Neuron (in vitro differentiated cells): ENCODE results near the gene RGS7BP.

Experiments
- H2AFZ ChIP-seq: one replicate; pipeline ENCODE4 v1.6.1; 2013; ENCODE audit warnings: low read depth, mild to moderate bottlenecking, inconsistent platforms, low read length, moderate library complexity
- H3K27me3 ChIP-seq: one replicate; pipeline ENCODE4 v1.6.1; 2013; ENCODE audit warnings: low read length; ENCODE audit not compliant: insufficient read depth
- H3K36me3 ChIP-seq: one replicate; pipeline ENCODE4 v1.6.1; 2013; ENCODE audit warnings: low read length; ENCODE audit not compliant: insufficient read depth
- H3K4me1 ChIP-seq: one replicate; pipeline ENCODE4 v1.6.1; 2013; ENCODE audit warnings: low read length; ENCODE audit not compliant: insufficient read depth
- H3K4me3 ChIP-seq: 2 replicates; pipeline ENCODE4 v1.5.1; 2013; ENCODE audit warnings: mild to moderate bottlenecking, low read length, moderate library complexity
- H3K9me3 ChIP-seq: one replicate; pipeline ENCODE4 v1.6.1; 2013; ENCODE audit warnings: low read length

RGS7BP gene

DNA sequence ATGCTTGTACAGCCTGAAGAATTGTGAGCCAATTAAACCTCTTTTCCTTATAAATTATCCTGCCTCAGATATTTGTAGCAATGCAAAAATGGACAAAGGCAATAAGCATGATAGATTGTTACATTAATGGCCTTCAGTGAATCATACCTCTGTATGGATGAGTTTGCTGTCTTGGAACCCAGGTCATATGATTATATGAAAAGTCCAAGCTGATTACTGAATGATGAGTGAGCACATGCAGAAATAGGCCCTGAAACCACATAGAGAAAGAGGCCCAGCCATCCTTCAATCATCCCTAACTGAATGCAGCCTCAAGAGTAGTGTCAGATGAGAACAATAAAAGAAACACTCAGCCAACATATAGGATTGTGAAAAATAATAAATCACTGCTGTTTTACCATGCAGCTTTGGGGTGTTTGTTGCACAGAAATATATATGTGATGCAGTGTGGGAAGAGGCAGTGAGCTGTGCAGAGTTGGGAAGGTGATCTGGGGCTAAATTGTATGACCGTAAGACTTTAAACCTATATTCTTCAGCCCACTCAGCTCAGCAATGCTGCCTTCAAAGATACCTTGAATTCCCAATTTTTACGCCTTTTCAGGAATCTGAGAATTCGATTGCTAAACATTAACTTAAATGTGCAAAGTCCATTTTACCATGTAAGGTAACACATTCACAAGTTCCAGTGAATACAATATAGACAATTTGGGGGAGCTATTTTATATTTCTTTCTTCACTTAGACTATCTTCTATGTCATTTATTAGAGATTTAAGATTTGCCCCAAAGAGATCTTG lies 148.1 kb downstream of the RGS7BP start:
- Histone ChIP-seq H3K4me3 (no peak overlapping the region), H3K27me3 (no peaks in the 10 kb centered on the region), H3K9me3 (no peaks in the 10 kb centered on the region), H3K4me1 (no peaks in the 10 kb centered on the region), H2AFZ (no peak overlapping the region), H3K36me3 (no peaks in the 10 kb centered on the region)

DNA sequence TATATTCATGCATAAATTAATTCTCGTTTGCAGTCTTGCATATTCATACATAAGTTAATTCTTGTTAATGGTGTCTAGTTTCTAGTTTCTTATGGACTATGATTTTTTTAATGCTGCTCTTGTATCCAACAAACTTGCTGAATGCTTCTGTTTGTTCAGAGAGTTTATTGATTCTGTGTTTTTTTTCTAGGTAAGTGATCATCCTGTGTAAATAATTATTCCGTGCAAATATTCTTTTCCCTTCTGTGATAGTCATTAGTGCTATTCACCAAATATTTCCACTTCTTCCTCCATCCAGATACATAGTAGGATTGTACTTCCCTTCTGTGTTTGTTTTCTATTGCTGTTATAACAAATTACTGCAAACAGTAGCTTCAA lies 148.7 kb downstream of the RGS7BP start:
- H3K36me3 ChIP-seq, result no peaks in the 10 kb centered on the region
- no peak overlapping the region for H3K4me3 ChIP-seq
- H3K27me3 ChIP-seq, result no peaks in the 10 kb centered on the region
- H3K4me1 ChIP-seq, result no peaks in the 10 kb centered on the region
- no peaks in the 10 kb centered on the region for H3K9me3 ChIP-seq
- H2AFZ ChIP-seq, result no peak overlapping the region

DNA sequence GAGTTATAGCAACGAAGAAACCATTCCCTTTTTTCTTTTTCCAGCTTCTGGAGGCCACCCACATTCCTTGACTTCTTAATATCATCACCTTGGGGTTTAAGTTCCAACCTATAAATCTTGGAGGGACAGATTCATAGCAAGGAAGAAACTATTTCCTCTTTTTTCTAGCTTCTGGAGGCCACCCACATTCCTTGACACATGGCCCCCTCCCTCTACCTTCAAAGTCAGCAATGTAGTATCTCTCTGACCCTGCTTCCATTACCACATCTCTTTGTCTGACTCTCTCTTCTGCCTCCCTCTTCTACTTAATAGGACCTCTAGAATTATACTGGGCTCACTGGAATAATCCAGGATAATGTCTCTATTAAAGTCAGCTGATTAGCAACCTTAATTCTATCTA lies 149.8 kb downstream of the RGS7BP start:
- Histone ChIP-seq H3K4me3 (no peak overlapping the region), H2AFZ (no peak overlapping the region), H3K9me3 (no peaks in the 10 kb centered on the region), H3K4me1 (no peaks in the 10 kb centered on the region), H3K27me3 (no peaks in the 10 kb centered on the region), H3K36me3 (no peaks in the 10 kb centered on the region)

DNA sequence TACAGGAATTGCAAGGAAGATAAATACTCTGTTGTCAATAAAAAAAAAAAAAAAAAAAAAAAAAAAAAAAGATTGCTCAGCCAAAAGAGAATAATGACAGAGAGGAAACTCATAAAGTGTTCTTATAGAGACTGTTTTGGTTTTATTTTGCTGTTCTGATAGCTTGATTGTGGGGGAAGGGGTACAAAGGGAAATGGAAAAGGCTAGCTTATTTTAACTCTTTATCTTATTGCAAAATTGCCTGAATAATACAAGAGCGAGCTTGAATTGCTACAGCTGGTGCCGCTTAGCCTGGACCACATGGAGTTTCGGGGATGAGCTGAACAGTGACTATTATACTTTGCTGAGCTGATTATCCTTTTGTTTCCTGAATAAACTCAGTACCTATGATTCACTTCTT lies 153.5 kb downstream of the RGS7BP start:
- no peaks in the 10 kb centered on the region for H3K9me3 ChIP-seq
- no peak overlapping the region for H3K4me3 ChIP-seq
- H2AFZ ChIP-seq, result no peak overlapping the region
- peaks cover 12% of the 10 kb centered on the region for H3K27me3 ChIP-seq
- no peaks in the 10 kb centered on the region for H3K4me1 ChIP-seq
- no peaks in the 10 kb centered on the region for H3K36me3 ChIP-seq
